Psoas muscle (tissue), 8 donors: ENCODE results near the gene MLKL. TPM values are rescaled to one million over a fixed set of nuclear protein-coding genes. Genes with fewer than 3 reads are reported as not detected.

Experiments used
- ATAC-seq, 4 donors: fragments of 200-7000 bp; cut with Tn5 transposase; one replicate each; pipeline ENCODE4 v1.9.1; 2020; ENCODE audit warnings: moderate library complexity in 3 of 4, mild to moderate bottlenecking in 2 of 4
- DNase-seq, 2 donors: peaks; one replicate each; pipeline ENCODE4 v3.0.0-alpha.2; 2020
- H3K27ac ChIP-seq: fragments of 200-600 bp; one replicate; pipeline ENCODE4 v1.8.0; 2022
- H3K27me3 ChIP-seq, 3 donors: fragments of 200-600 bp in 1 of 3; one replicate each; pipeline versions ENCODE4 v1.6.1 to v1.8.0; 2013 to 2022; ENCODE audit warnings: low read length in 2 of 3, mild to moderate bottlenecking in 2 of 3, moderate library complexity in 1 of 3; ENCODE audit not compliant: insufficient read depth in 3 of 3
- H3K36me3 ChIP-seq, 2 donors: fragments of 200-600 bp in 1 of 2; one replicate each; pipeline versions ENCODE4 v1.6.1 to v1.8.0; 2013 to 2022; ENCODE audit warnings: low read depth in 1 of 2, mild to moderate bottlenecking in 1 of 2, moderate library complexity in 1 of 2; ENCODE audit not compliant: insufficient read depth in 1 of 2
- H3K4me1 ChIP-seq: fragments of 200-600 bp; one replicate; pipeline ENCODE4 v1.8.0; 2022
- H3K4me3 ChIP-seq: fragments of 200-600 bp; one replicate; pipeline ENCODE4 v1.8.0; 2022; ENCODE audit warnings: mild to moderate bottlenecking
- H3K9me3 ChIP-seq: fragments of 200-600 bp; one replicate; pipeline ENCODE4 v1.8.0; 2022
- CTCF ChIP-seq: fragments of 200-600 bp; IDR thresholded peaks from one replicate; pipeline ENCODE4 v1.8.0; 2022; ENCODE audit warnings: antibody characterized with exemption
- WGBS, 3 donors: extraction: QIAGEN DNeasy Blood & Tissue Kit; methylation state at CpG; one replicate each; pipeline versions ENCODE4 v1.1.6 to v1.1.7; 2013; 5-methylcytosine and 5-hydroxymethylcytosine counted together
- intact Hi-C, 2 donors: fragments of 100-400 bp; cut with DNase I; formaldehyde crosslinking; loops; one replicate each; pipeline versions ENCODE4 v1.11.0 to v1.14.2; 2022
- polyA plus RNA-seq, 3 donors: library from polyadenylated mRNA; stranded (reverse); fragments of 200-250 nt; gene quantifications; one replicate each; pipeline ENCODE4 v1.2.3, GENCODE V29; 2013
- total RNA-seq, 4 donors: library from RNA; stranded (reverse); fragmentation: NEBNext Ultra II Directional in 2 of 4; extraction: Animal tissue kit (Norgen Biotek cat#: 25700) in 2 of 4; gene quantifications; one replicate each; pipeline versions ENCODE4 v1.2.1 to v1.2.4, GENCODE V29; 2021 to 2023
- donor health status: healthy with polysubstance abuse.
- donor health status: DM: no; HTN: no; CAD: no; lungs with moderate emphysema.
- donor health status: Bipolar disorder and iron deficiency.
- donor health status: healthy.
- donor health status: DM: yes; HTN: yes; CAD: no.
- donor health status: DM: no; HTN: no; CAD: no.
- donor health status: DM: no; HTN: no; CAD: no.
- donor health status: DM: yes; HTN: yes; CAD: no.

MLKL gene
- total and polyA plus RNA-seq, 7 donors, result 0.56 to 3.4 (median 2.2) TPM

- intact Hi-C loops, result loop anchor here in 1 of 2 donors (10.0 kb wide), 1 partner anchor 56 kb away; the partner anchor contains the start of gene GLG1
These were observed 39.6 kb downstream of the MLKL start for GRCh38 chr16:74661064-74661463.

GRCh38 chr16:74660383-74660782 is 40.3 kb downstream of the MLKL start:
- no peak for TF ChIP-seq CTCF

More at GRCh38 chr16:74661064-74661463, 39.6 kb downstream of the MLKL start:
- H3K27ac ChIP-seq, result no peak overlapping the region
- no peak overlapping the region for H3K4me3 ChIP-seq
- no peak for TF ChIP-seq CTCF
- H3K4me1 ChIP-seq, result no peaks in the 10 kb centered on the region
- 88 to 91% (median 89%) methylated on average over 5 of the region's 5 CpGs for WGBS, 3 donors
- DNase-seq, result no peak
- H3K9me3 ChIP-seq, result no peaks in the 10 kb centered on the region
- H3K36me3 ChIP-seq, result peaks cover 3 to 79% of the 10 kb centered on the region in 2 donors
- H3K27me3 ChIP-seq, result no peaks in the 10 kb centered on the region
- ATAC-seq, result no peak

GRCh38 chr16:74659041-74659440 is 41.6 kb downstream of the MLKL start:
- H3K4me3 ChIP-seq, result no peak overlapping the region
- no peak overlapping the region for H3K27ac ChIP-seq
- no peaks in the 10 kb centered on the region for H3K4me1 ChIP-seq
- H3K9me3 ChIP-seq, result no peaks in the 10 kb centered on the region
- intact Hi-C loops, result no loop called here
- ATAC-seq (no peak), DNase-seq (no peak)
- 89 to 95% (median 94%) methylated on average over 2 of the region's 2 CpGs for WGBS, 3 donors
- H3K36me3 ChIP-seq, result peaks cover 3 to 68% of the 10 kb centered on the region in 2 donors
- no peak for TF ChIP-seq CTCF
- no peaks in the 10 kb centered on the region for H3K27me3 ChIP-seq

More at GRCh38 chr16:74660383-74660782, 40.3 kb downstream of the MLKL start:
- no peak overlapping the region for H3K4me3 ChIP-seq
- H3K36me3 ChIP-seq, result peaks cover 3 to 79% of the 10 kb centered on the region in 2 donors
- 87 to 96% (median 92%) methylated on average over 4 of the region's 4 CpGs for WGBS, 3 donors
- no peaks in the 10 kb centered on the region for H3K4me1 ChIP-seq
- no peaks in the 10 kb centered on the region for H3K9me3 ChIP-seq
- H3K27me3 ChIP-seq, result no peaks in the 10 kb centered on the region
- intact Hi-C loops, result loop anchor here in 1 of 2 donors (10.0 kb wide), 1 partner anchor 56 kb away; the partner anchor contains the start of gene GLG1
- DNase-seq (no peak), ATAC-seq (no peak)
- no peak overlapping the region for H3K27ac ChIP-seq

GRCh38 chr16:74657870-74658642 is 42.6 kb downstream of the MLKL start:
- H3K9me3 ChIP-seq, result no peaks in the 10 kb centered on the region
- DNase-seq (no peak), ATAC-seq (peak in 1 of 4 donors; percentile 63)
- no peaks in the 10 kb centered on the region for H3K4me1 ChIP-seq
- no peak overlapping the region for H3K27ac ChIP-seq
- TF ChIP-seq CTCF, result no peak
- no peaks in the 10 kb centered on the region for H3K27me3 ChIP-seq
- WGBS, 3 donors, result 69 to 79% (median 69%) methylated on average over 5 of the region's 5 CpGs
- peaks cover 3 to 58% of the 10 kb centered on the region in 2 donors for H3K36me3 ChIP-seq
- intact Hi-C loops, result no loop called here
- H3K4me3 ChIP-seq, result no peak overlapping the region
